ENCODE results near the gene PTPRK.

PTPRK gene

DNA sequence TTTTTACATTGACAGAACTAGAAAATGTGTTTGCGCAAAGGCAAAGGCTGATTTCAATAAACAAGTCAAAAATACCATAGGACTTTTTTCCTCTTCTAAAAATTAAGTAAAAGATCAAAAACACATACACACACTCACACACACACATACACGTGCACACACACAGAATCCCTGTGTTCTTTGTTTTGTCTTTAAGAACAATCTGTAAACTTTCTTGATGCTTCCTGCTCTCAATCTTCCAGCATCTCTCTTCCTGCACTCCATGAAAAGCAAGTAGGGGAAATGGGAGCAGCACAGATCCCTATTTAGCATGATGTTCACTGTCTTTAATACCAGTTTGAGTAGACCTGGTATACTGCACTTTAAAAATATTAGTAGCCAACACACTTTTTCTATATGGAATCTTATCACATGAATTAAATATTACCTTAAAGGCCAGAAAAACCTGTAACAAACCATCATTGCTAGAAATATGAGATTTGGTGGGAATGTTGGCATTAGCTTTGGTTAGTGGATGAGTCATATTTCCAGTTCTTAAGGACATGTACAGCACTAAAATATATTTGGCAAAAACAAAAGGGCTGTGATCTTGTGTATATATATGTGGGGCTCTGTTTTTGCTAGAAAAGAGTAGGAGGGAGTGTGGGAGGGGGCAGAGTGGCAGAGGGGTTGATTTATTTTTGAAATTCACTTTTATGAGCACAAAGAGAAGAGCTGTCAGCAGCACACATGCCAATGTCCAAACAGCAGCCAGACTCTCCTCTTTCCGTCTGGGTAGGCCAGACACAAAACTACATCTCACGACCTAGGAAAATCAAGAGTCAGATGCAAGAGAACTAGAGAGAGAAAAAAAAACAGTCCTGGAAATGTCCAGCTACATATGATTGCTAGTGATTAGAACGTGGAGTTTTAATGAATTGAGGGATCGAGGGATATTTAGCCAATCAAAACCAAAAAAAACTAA lies 4.6 kb downstream of the PTPRK start:
- no peak for DNase-seq

DNA sequence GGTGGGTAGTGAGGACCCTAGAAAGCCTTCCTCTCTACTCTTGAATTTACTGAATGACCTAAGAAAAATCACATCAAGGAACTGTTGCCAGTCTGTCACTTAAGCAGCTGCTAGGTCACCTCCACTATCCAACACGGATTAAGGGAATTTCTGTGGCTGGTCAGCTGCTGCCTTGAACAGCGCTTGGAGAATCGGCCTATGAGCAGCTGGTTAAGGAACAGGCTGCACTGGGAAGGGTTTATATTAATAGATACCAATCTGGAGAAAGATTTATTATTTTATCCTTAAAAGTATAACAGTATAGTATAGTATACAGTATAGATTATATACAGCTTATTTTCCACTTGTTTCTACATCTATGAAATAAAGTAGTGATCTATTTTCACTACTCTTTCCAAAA lies 6.5 kb downstream of the PTPRK start:
- DNase-seq: no peak

DNA sequence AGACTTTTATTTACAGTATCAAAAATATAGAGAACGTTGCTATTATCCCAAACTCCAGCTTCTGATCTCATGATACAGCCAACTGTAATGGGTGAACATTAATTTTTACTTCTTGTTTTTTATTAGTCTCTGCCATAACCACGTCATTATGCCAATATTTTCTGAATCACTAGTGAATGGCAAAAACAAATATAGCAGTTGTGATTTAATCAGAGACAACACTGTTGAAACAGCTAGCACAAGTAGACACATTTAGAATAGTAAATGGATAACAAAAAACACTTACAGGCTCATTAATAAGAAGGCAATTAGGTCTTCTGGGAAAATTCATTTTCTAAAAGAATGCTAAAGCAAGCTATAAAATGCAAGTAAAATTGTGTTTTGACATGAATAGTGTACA lies 8.1 kb downstream of the PTPRK start:
- no peak for DNase-seq

DNA sequence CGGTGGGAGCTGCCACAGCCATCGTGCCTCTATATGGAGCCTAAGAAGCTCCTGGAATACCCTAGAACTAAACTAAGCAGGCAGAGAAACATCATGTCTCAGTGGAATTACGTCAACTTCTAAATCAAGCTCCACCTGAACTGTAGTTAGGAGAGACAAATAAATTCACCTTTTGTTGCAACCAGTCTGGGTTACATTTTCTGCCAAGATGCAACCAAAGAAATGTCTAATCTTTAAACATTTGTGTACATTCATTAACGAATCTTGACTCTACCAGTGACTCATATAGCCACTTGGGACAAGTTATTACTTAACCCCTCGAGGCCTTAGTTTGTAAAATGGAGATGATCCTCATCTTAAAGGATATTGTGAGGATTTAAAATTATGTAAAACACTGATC lies 8.9 kb downstream of the PTPRK start:
- DNase-seq: no peak

DNA sequence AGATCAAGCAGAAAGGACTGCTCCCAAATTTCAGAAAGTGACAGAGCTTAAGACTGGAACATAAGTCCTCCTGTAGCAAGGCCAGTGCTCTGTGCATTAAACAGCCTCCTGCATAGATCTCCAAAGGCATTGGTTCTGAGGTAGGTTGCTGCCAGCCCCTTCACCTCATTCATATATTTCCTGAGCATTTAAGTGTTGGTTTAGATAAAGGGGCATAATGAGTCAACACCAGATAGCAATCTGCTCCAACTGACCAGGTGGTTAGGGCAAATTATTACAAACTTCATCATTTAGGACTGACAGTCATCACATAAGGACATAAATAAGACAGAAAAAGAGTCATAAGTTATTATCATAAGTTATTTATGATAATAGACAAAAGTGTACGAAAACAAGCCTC lies 10.7 kb downstream of the PTPRK start:
- no peak for DNase-seq

DNA sequence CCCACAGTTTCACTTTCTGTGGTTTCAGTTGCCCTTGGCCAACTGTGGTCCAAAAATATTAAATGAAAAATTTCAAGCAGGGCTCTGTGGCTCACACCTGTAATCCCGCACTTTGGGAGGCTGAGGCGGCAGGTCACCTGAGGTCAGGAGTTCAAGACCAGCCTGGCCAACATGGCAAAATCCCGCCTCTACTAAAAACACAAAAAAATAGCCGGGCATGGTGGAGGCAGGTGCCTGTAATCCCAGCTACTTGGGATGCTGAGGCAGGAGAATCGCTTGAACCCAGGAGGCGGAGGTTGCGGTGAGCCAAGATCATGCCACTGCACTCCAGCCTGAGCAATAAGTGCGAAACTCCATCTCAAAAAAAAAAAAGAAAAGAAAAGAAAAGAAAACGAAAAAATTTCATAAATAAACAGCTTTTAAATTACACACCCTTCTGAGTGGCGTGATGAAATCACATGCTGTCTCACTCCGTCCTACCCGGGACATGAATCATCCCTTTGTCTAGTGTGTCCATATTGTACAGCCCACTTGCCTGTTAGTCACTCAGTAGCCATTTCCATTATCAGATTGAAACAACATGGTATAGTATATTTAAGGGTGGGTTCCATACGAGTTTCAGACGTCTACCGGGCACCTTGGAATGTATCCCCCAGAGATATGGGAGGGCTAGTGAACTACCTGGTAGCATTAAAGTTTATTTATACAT lies 11.7 kb downstream of the PTPRK start:
- DNase-seq: no peak

DNA sequence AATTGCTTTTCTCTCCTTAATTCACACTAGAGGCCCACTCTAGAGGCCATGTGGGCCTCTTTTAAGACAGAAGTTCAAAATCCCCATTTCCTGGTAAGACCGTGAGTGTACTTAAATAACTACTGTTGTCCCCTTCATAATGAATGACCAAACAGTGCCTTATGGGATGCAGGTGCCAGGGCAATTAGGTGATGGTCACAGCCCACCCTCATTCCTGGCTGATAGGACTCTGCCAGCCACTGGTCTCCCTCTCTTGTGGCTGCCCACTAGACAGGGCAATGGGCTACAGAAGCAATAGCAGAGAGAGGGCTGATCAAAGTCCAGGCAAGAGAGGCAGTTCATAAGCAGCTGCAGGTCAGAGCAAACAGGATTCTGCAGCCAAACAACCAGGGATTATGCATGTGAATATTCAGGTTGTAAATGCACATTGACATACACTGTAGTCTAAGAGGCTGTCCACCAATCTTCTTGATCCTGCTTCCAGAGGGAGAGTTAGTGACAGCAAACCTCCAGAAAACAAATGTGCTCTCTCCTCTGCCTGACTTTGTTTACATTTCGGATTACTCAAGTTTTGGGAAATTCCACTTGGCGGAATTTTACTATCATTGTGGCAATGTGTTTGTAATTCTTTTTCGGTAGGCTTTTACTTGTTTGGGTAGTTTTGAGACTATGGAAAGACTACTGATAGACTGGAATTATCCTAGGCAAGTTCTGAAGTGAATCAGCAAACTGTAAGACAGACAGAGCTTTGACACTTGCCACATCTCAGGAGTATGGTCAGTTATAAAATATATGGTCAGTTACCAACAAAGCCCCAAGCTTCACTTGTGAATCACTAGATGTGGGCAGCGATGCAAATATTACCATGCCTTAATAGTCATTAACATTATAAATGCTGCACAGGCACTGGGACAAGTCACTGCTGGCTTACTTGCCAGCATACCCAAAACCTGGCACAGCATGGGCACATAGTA lies 12.8 kb downstream of the PTPRK start:
- DNase-seq: no peak

DNA sequence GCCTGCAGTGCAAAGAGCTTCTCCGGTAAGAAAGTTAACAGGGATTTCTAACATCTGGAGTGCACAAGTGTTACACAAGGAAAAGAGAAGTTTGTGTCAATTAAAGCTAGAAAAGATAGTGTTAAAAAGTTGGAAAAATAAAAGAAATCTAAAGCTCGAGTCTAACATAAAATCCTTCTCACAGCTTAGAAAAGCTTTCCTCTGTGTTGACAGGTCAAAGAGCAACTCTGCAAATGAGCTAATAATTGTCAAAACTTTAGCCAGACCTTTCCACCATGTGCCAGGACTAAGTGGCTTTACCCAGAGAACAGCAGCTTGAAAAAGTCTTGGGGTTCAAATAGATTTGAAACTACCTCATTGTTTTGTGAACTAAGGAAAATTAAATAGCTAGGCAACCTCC lies 14.8 kb downstream of the PTPRK start:
- DNase-seq: no peak

DNA sequence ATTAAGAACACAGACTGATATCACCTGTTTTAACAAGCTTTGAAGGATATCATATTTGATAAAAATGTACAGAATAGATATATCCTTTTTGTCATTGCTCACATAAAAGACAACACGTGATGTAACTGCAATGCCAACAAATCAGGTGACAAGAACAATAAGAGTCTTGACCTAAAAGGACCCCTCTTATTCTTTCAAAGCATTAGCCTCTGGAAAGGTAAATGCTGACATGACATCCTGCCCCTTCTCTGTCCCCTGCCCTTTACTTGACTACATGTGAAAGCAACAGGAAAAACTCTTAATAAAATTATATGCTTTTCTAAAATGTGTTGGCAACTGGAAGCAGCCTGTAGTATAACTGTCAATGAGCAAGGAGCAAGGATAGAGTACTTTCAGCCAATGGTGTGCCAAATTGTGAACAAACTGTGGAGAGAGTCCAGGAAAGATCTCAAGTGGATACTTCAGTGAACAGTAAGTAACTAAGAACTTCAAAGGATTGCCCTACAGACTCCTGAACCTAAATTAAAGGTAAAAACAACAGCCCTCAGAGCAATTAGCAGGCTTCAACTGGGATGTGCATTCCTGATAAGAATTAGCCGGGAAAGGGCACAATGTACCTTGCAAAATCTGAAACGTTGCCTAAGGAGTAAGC lies 16.3 kb downstream of the PTPRK start:
- DNase-seq: no peak

DNA sequence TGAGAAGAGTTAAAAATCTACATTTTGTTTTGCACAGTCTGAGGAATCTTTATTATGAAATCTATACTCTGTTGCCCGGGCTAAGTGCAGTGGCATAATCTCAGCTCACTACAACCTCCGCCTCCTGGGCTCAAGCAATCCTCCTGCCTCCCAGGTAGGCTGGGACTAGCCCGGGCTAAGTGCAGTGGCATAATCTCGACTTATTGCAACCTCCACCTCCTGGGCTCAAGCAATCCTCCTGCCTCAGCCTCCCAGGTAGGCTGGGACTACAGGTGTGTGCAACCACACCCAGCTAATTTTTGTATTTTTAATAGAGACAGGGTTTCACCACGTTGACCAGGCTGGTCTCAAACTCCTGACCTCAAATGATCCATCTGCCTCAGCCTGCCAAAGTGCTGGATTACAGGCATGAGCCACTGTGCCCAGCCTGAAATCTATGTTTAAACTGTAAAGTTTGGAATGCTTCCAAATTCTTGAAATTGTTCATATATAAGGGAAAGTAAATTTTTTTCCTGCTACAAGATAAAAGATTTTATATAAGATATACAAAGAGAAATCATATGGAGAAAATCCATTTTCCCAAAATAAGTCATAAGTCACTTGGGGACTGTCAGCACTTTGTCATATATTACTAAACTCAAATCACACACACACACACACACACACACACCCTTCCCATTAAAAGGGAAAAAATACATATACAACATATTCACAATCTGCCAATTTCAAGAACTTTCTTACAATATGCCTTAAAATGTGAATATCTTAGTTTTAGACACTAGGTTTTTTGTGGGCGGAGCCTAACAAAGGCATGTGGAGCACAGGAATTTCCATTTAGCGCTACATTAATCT lies 19.4 kb downstream of the PTPRK start:
- no peak for DNase-seq

DNA sequence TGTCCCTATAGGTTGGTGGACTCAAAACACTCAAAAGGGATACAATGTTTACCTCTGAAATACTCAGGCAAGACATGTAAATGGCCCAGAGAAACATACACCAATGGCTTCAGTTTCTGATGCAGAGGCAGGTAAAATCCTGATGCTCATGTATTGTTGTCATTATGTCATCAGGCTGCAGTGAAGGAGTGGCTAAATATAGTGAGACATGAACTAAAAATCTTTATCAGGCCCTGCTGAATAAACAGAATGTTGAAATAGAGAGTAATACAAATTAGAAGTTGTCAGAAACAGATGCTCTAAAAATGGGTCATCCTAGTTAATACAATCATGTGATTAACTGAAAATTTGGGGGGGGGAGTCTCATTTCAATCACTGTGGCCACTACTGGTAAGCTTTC lies 20.4 kb downstream of the PTPRK start:
- DNase-seq: no peak

DNA sequence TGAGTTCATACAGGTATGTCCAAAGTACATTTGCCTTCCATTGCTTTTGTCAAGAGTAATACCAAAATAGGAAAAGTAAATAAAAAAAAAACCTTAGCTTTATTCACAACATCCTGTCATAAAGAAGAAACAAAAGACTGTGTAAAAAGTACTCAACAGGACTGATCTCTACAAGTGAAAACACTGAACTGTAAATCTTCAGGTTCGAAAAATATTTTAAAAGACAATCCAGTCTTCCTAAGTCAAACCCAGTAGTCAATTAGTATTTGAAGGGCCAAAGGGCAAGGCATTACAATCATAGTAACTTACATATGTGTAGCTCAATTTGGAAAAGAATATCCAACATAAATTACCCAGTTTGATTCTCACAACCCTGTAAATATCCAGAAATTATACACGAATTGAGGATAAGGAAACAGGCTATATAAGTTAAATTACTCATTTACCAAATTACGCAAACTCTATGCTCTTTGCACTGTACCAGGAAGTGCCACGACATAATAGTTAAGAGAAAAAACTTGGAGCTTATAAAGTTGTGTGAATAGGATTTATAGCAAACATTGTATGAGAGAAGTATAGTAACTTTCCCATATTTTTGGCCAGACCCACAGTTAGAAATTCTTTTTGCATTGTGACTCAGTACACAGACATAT lies 21.2 kb downstream of the PTPRK start:
- no peak for DNase-seq

DNA sequence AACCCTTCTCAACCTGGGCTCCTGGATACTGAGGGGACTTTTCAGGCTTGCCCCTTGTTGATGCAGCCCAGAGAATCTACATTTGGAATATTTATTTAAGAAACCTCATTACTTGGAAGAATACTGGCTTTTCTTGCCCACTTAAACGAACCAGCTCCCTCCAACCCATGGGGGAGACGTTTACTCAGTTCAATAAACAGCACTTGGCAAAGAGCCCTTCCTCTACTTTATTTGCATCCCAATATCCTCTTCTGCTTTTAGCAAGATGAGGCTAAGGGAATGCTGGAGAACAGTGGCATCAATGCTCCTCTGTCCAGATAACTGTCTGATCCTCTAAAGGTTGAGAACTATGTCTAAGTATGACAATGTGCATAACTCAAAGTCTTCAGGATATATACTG lies 22.2 kb downstream of the PTPRK start:
- no peak for DNase-seq

DNA sequence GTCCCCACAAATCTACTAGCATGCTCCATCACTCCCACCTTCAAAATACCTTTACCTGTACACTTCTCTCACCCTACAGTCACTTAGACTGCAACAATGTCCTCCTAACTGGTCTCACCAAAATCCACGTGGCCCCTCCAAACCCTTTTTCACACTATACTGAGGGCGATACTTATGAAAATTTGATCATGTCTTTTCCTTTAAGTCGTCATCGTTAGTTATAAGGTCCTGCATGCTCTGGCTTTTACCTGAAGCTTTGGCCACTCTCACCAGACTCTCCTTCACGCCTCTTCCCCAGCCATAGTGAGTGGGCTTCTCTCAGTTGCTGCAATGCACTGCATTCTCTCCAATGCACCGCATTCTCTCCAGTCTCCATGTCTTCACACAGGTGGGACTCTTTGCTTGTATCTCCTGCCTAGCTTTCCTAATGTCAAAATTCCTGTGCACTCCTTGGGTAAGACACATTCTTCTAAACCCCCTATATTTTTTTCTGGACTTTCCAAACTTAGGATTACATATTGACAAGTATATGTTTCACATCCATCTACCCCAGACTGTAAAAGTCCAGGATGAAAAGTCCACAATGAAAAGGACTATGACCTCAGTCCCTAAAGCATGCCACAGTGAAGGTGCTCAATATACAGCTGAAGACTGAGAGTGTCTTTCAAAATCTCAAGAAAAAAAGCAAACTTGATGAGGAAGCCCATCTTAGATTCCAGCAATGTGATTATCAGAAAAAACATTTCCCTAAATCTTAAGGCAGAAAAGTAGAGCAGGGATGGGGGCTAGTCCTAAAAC lies 24.7 kb downstream of the PTPRK start:
- no peak for DNase-seq

DNA sequence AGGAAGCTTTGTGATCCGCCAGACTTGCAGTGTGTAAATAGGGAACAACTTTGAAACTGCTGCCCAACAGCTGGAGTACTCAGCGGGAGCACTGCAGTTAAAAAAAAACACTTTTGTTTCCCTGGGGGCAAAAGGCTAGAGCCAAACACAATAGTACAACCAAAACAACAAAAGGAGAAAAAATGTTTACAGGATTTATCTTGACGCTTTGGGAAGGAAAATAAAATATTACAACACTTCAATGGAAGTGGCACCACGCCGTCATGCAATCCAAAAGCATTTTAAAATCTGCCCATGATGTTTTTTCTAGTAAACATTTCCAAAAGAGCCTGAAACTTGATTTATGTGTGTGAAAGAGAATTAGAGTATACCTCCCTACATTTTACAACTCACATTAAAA lies 26.0 kb downstream of the PTPRK start:
- DNase-seq: no peak

DNA sequence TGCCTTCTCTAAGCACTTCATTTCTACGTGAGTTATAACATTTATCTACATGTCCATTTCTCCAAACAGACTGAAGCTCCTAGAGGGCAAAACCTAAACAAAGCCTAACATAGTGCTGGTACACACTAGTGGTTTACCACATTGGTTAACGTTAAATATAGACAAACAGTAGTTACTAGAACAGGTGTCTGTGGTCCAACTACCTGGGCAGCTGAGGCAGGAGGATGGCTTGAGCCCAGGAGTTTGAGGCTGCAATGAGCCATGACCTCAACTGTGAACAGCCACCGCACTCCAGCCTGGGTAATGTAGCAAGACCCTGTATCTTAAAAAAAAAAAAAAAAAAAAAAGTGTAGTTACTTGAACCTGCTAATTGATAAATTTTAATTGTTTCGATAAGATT lies 26.5 kb downstream of the PTPRK start:
- DNase-seq: no peak

DNA sequence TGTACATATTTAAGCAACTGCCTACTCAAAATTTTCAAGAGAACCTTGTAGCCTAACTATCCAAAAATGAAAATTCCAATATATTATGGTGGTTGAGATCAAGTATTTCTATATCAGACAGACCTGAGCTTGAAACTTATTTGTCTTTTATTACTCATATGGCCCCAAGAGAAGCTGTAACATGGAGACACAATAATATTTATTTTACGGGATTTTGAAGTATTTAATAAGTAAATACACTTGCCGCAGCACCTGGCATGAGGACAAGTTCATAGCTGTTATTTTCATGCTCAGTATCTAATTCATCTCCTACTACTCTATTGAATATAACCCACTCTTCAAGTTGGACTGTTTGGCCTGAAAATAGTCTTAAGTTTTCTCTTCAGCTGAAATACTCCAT lies 28.0 kb downstream of the PTPRK start:
- no peak for DNase-seq

DNA sequence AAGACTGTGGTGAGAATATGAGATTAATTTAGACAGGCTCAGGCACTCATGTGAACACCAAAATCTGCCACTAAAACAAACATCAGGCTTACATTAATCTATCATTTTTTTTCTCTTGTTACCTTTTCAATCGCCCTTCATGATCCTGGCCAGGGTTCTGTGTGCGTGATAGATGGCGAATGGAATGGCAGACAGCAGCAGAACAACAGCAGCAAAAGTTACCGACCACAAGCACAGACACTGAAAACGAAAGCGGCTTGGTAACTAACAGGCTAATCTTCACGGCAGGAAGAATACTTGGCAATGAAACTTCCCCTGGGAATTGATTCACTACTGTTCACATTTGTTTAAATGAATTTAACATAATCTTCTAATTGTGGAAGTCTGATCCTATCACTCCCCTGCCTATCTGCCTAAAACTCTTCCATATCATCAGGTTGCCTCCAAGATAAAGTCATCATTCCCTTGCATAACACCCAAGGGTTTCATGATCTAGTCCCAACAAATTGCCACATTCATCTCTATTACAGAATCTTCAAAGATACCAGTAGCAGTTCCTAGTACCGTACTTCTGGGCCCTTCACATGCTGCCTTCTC lies 28.7 kb downstream of the PTPRK start:
- no peak for DNase-seq

DNA sequence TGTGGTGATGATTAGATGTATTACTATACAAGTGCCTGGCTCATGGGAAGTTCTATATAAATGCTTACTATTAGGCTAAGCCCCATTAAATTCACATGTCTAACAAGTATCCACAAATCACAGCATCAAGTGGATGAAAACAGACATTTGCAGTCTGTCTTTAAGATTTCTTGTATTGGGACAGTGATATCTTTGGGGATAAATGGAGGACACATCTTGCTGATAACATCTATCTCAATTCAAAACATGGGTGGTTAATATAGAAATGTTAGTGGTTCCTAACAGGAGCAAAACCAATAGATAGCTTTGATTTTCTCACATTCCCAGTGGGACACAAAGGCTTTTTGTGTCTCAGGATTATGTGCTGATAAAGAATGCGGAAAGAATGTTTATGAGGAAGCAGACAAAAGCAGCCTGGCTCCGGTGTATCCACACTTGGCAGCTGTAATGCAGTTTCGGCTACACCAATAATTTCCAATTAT lies 29.3 kb downstream of the PTPRK start:
- peak; percentile 25 for DNase-seq

DNA sequence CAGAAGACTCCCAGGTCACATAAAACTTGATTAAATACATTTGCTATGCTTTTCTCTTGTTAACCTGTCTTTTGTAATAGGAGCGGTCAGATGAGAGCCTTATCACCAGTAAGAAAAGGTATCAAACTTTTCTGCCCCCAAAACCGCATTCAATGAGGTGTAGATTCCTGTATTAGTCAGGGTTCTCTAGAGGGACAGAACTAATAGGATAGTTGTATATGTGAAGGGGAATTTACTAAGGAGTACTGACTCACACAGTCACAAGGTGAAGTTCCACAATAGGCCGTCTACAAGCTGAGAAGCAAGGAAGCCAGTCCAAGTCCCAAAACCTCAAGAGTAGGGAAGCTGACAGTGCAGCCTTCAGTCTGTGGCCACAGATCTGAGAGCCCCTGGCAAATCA lies 32.7 kb downstream of the PTPRK start:
- DNase-seq: no peak

Data from NCI-H1048 (cell line).